NCI-H82 treated with DMSO at 0.1 percent for 48 hours (cell line): ENCODE measurements around the gene OAF.

Experiments used
- DNase-seq: peaks from one replicate; lab custom pipeline; 2025; ENCODE audit not compliant: unreplicated experiment; lab: John Stamatoyannopoulos, UW

OAF gene

GRCh38 chr11:120183701-120184141 lies 27.1 kb upstream of the OAF start:
- DNase-seq = no peak

GRCh38 chr11:120184371-120184945 lies 26.4 kb upstream of the OAF start:
- DNase-seq = no peak

GRCh38 chr11:120184946-120185705 lies 25.7 kb upstream of the OAF start:
- DNase-seq = no peak

- DNase-seq = no peak
Measured at GRCh38 chr11:120185706-120186455, 25.0 kb upstream of the OAF start.

GRCh38 chr11:120186456-120186773 lies 24.4 kb upstream of the OAF start:
- no peak for DNase-seq

GRCh38 chr11:120186774-120187591 lies 23.8 kb upstream of the OAF start:
- no peak for DNase-seq

- no peak for DNase-seq
Measured at GRCh38 chr11:120188371-120188770, 22.5 kb upstream of the OAF start.

GRCh38 chr11:120188811-120189455 lies 21.9 kb upstream of the OAF start:
- DNase-seq = no peak

GRCh38 chr11:120191058-120191457 lies 19.8 kb upstream of the OAF start:
- DNase-seq = no peak

GRCh38 chr11:120192831-120193625 lies 17.8 kb upstream of the OAF start:
- DNase-seq = no peak

- DNase-seq = no peak
Measured at GRCh38 chr11:120194166-120194565, 16.7 kb upstream of the OAF start.

GRCh38 chr11:120195601-120196320 lies 15.1 kb upstream of the OAF start:
- DNase-seq = no peak

GRCh38 chr11:120196826-120197225 lies 14.0 kb upstream of the OAF start:
- DNase-seq = no peak

- DNase-seq = no peak
Measured at GRCh38 chr11:120197251-120197891, 13.5 kb upstream of the OAF start.

GRCh38 chr11:120197977-120198376 lies 12.9 kb upstream of the OAF start:
- no peak for DNase-seq

GRCh38 chr11:120198403-120198786 lies 12.4 kb upstream of the OAF start:
- no peak for DNase-seq

GRCh38 chr11:120198787-120199469 lies 11.9 kb upstream of the OAF start:
- no peak for DNase-seq

- DNase-seq = no peak
Measured at GRCh38 chr11:120199613-120200012, 11.2 kb upstream of the OAF start.
